ENCODE data around the gene ZNF669.

Gene ZNF669

DNA sequence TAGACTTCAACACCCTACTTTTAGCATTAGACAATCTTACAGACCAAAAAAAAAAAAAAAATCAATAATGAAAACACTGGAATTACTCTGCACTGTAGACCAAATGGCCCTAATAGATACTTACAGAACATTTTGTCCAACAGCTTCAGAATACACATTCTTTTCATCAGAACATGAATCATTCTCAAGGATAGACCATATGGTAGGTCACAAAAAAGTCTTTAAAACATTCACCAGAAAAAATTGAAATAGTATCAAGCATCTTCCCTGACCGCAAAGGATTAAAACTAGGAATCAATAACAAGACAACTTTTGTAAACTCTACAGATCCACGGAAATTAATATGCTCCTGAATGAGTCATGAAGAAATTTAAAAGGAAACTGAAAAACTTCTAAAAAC is 48.1 kb downstream of the ZNF669 start:
- DNase-seq = no peak

DNA sequence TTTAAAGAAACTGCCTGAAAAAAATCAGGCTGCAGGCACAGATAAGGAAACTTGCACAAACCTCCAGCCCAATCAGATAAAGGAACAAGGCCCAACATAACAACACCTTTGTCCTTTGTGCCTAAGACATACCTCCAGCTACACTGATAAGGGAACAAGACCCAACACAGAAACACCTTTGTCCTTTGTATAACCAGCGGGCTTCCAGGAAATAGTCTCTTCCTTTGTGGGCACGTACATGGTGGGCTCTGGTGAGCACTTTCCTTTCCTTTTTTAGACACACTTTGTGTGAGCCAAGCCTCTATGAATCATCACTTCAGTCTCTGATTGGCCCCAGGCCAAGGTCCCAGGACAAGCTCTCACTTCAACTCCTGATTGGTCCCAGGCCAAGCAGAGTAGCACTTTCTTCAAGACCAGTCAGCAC is 49.2 kb downstream of the ZNF669 start:
- DNase-seq = no peak

Measured in CD4-positive, alpha-beta T cell treated with Interleukin-12 subunit alpha and Interleukin-12 subunit beta, for 1 hour (primary cell).